IMR-90 (cell line): ENCODE data around the gene PJA2. TPM values are rescaled to one million over a fixed set of nuclear protein-coding genes. Genes with fewer than 3 reads are reported as not detected.

Source experiments
- ATAC-seq: fragments of 200-7000 bp; cut with Tn5 transposase; 2 replicates; pipeline ENCODE4 v1.9.1; 2020; ENCODE audit warnings: low read depth, mild to moderate bottlenecking, moderate library complexity
- BruUV-seq: library from RNA; stranded (reverse); fragments of 400-500 nt; replicated peaks from 2 replicates; lab custom pipeline; 2021; lab: Mats Ljungman, UMichigan
- CTCF ChIA-PET: fragments of 300-600 bp; formaldehyde crosslinking; extraction: SDS; loops from one replicate; lab custom pipeline; 2021; ENCODE audit warnings: antibody characterized with exemption; lab: Yijun Ruan, JAX
- POLR2A ChIA-PET: fragments of 300-600 bp; sonication (Branson Sonifier 250); formaldehyde crosslinking; loops from one replicate; lab custom pipeline; 2022; ENCODE audit warnings: antibody characterized with exemption; ENCODE audit not compliant: unreplicated experiment; lab: Charles Lee
- DNase-seq: peaks from one replicate; pipeline ENCODE4 v3.0.0; 2013
- H2AFZ ChIP-seq: replicated peaks from 2 replicates; pipeline ENCODE3; 2013; ENCODE audit warnings: low read length, mild to moderate bottlenecking; ENCODE audit not compliant: poor library complexity
- H2AK5ac ChIP-seq: 2 replicates; pipeline ENCODE4 v1.6.1; 2013; ENCODE audit warnings: low read depth, low read length, inconsistent platforms
- H2AK9ac ChIP-seq: replicated peaks from 2 replicates; pipeline ENCODE3; 2013; ENCODE audit warnings: mild to moderate bottlenecking, low read depth, low read length, moderate library complexity; ENCODE audit not compliant: poor library complexity
- H2BK120ac ChIP-seq: 2 replicates; pipeline ENCODE4 v1.6.1; 2013; ENCODE audit warnings: low read depth, low read length, inconsistent platforms
- H2BK15ac ChIP-seq: 3 replicates; pipeline ENCODE4 v1.6.1; 2013; ENCODE audit warnings: low read depth, low read length, inconsistent platforms
- H2BK20ac ChIP-seq: 2 replicates; pipeline ENCODE4 v1.6.1; 2013; ENCODE audit warnings: low read depth, mild to moderate bottlenecking, inconsistent platforms, low read length, moderate library complexity
- H2BK5ac ChIP-seq: 2 replicates; pipeline ENCODE4 v1.6.1; 2013; ENCODE audit warnings: mild to moderate bottlenecking, low read depth, low read length, inconsistent platforms; ENCODE audit not compliant: poor library complexity, severe bottlenecking
- H3K14ac ChIP-seq: replicated peaks from 2 replicates; pipeline ENCODE4 v1.6.1; 2013; ENCODE audit warnings: low read depth, low read length, inconsistent platforms
- H3K18ac ChIP-seq: 2 replicates; pipeline ENCODE4 v1.6.1; 2013; ENCODE audit warnings: low read depth, low read length, control low read depth
- H3K23ac ChIP-seq: 2 replicates; pipeline ENCODE4 v1.6.1; 2013; ENCODE audit warnings: low read depth, low read length, inconsistent platforms
- H3K27ac ChIP-seq: 2 replicates; pipeline ENCODE4 v1.5.1; 2013; ENCODE audit warnings: mild to moderate bottlenecking, control low read depth, low read length; ENCODE audit not compliant: insufficient read depth
- H3K27me3 ChIP-seq: 2 replicates; pipeline ENCODE4 v1.6.1; 2013; ENCODE audit warnings: low read length; ENCODE audit not compliant: control insufficient read depth, insufficient read depth
- H3K36me3 ChIP-seq: 2 replicates; pipeline ENCODE4 v1.6.1; 2013; ENCODE audit warnings: low read length, mixed read lengths; ENCODE audit not compliant: control insufficient read depth, insufficient read depth
- H3K4ac ChIP-seq: 2 replicates; pipeline ENCODE4 v1.6.1; 2013; ENCODE audit warnings: low read depth, low read length, inconsistent platforms
- H3K4me1 ChIP-seq: 2 replicates; pipeline ENCODE4 v1.6.1; 2013; ENCODE audit warnings: low read length, mixed read lengths; ENCODE audit not compliant: control insufficient read depth, insufficient read depth
- H3K4me2 ChIP-seq: 2 replicates; pipeline ENCODE4 v1.6.1; 2013; ENCODE audit warnings: low read depth, mild to moderate bottlenecking, control low read depth, low read length, moderate library complexity
- H3K4me3 ChIP-seq: 2 replicates; pipeline ENCODE4 v1.5.1; 2013; ENCODE audit warnings: low read depth, mild to moderate bottlenecking, control low read depth, low read length, moderate library complexity; ENCODE audit not compliant: insufficient read depth
- H3K56ac ChIP-seq: 2 replicates; pipeline ENCODE4 v1.6.1; 2013; ENCODE audit warnings: low read length, inconsistent platforms; ENCODE audit not compliant: insufficient read depth; ENCODE audit errors: extremely low read depth
- H3K79me1 ChIP-seq, 2 experiments: 2 replicates each; pipeline ENCODE4 v1.6.1; 2013; ENCODE audit warnings: low read length in 2 of 2, inconsistent platforms in 1 of 2, low read depth in 1 of 2
- H3K9ac ChIP-seq: 2 replicates; pipeline ENCODE4 v1.6.1; 2013; ENCODE audit warnings: low read depth, low read length, control low read depth
- H3K9me1 ChIP-seq: 2 replicates; pipeline ENCODE4 v1.6.1; 2013; ENCODE audit warnings: low read length, inconsistent platforms; ENCODE audit not compliant: insufficient read depth
- H3K9me3 ChIP-seq: 2 replicates; pipeline ENCODE4 v1.6.1; 2013; ENCODE audit warnings: low read length; ENCODE audit not compliant: control insufficient read depth, insufficient read depth
- H4K20me1 ChIP-seq: 2 replicates; pipeline ENCODE4 v1.6.1; 2013; ENCODE audit warnings: low read length, inconsistent platforms; ENCODE audit not compliant: insufficient read depth
- H4K5ac ChIP-seq: 2 replicates; pipeline ENCODE4 v1.6.1; 2013; ENCODE audit warnings: mild to moderate bottlenecking, low read depth, low read length, control low read depth
- H4K8ac ChIP-seq, 2 experiments: 2 replicates each; pipeline ENCODE4 v1.6.1; 2013; ENCODE audit warnings: low read depth in 2 of 2, low read length in 2 of 2, control low read depth in 1 of 2, inconsistent platforms in 1 of 2
- H4K91ac ChIP-seq: 2 replicates; pipeline ENCODE4 v1.6.1; 2013; ENCODE audit warnings: low read depth, low read length, inconsistent platforms; ENCODE audit not compliant: insufficient read depth
- CEBPB ChIP-seq: IDR thresholded peaks from 2 replicates; pipeline ENCODE4 v1.6.1; 2012; ENCODE audit warnings: low read depth, low read length, improper control_type of control experiment
- USF2 ChIP-seq: fragments of 150-350 bp; IDR thresholded peaks from 2 replicates; pipeline ENCODE4 v1.6.1; 2017; ENCODE audit warnings: mild to moderate bottlenecking, antibody characterized with exemption, low read length, low read depth
- WGBS, 2 experiments: methylation state at CpG; one replicate each; pipeline versions ENCODE4 v1.1.5 to v1.1.7; 2013; ENCODE audit warnings: missing lambda C conversion rate in 2 of 2; ENCODE audit not compliant: insufficient read length in 1 of 2; ENCODE audit errors: extremely low coverage in 2 of 2; 5-methylcytosine and 5-hydroxymethylcytosine counted together
- dilution Hi-C: fragments of 300-500 bp; cut with HindIII; formaldehyde crosslinking; loops from one replicate; pipeline ENCODE4 v1.14.3; 2018; ENCODE audit warnings: low sequenced_read_pairs; ENCODE audit not compliant: unreplicated experiment
- in situ Hi-C: fragments of 300-500 bp; cut with MboI; formaldehyde crosslinking; loops from 3 replicates; pipeline ENCODE4 v1.14.3; 2019; ENCODE audit warnings: low sequenced_read_pairs, inconsistent platforms, mixed read lengths
- intact Hi-C: fragments of 100-400 bp; cut with micrococcal nuclease; formaldehyde crosslinking; loops from 2 replicates; pipeline ENCODE4 v1.10.0; 2022
- polyA plus RNA-seq, 3 experiments: library from polyadenylated mRNA; depleted of rRNA; stranded (reverse); fragments of >200 nt; gene quantifications; 2 replicates each; pipeline ENCODE4 v1.2.3, GENCODE V29; 2012; ENCODE audit warnings: low replicate concordance in 1 of 3
- total RNA-seq: library from RNA; depleted of rRNA; stranded (reverse); fragments of >200 nt; gene quantifications from 2 replicates; pipeline ENCODE4 v1.2.3, GENCODE V29; 2012

The PJA2 gene
- total and polyA plus RNA-seq, 2 of the 4 experiments (the other 2 are of a cell fraction): 42.3 to 70.6 TPM

GRCh38 chr5:109351988-109352864 lies 57.5 kb downstream of the PJA2 start:
- POLR2A ChIA-PET: no interaction called here
- intact Hi-C loops (no loop called here), in situ Hi-C loops (no loop called here), dilution Hi-C loops (no loop called here)
- Histone ChIP-seq H4K91ac (no peak overlapping the region), H3K56ac (no peak overlapping the region), H2AK5ac (no peak overlapping the region), H2BK20ac (no peak overlapping the region), H3K9me1 (peaks cover 5% of the 10 kb centered on the region; the same call in 1 of the 2 replicates), H3K23ac (no peak overlapping the region), H3K4me2 (no peak overlapping the region), H3K36me3 (peaks cover 20% of the 10 kb centered on the region), H3K9ac (no peak overlapping the region), H3K14ac (no peak overlapping the region), H2BK5ac (no peak overlapping the region), H3K4me1 (no peaks in the 10 kb centered on the region), H3K27me3 (no peaks in the 10 kb centered on the region), H3K27ac (no peak overlapping the region), H4K5ac (no peak overlapping the region), H3K18ac (no peak overlapping the region), H3K79me1 (peaks cover 15 to 29% of the 10 kb centered on the region in 2 experiments; a peak in 3 of 4 replicates), H3K9me3 (no peaks in the 10 kb centered on the region), H2BK120ac (no peak overlapping the region), H3K4ac (no peak overlapping the region), H2BK15ac (no peak overlapping the region), H2AFZ (no peak overlapping the region), H4K20me1 (peaks cover 11% of the 10 kb centered on the region), H2AK9ac (no peak overlapping the region), H3K4me3 (no peak overlapping the region), H4K8ac (no peak overlapping the region)
- no peak for TF ChIP-seq USF2
- peak; percentile 28; the same call in 1 of the 2 replicates for TF ChIP-seq CEBPB
- no TSS peak for BruUV-seq
- WGBS, 2 experiments: no CpG with 5 or more reads among the region's 2 CpGs
- no peak for DNase-seq
- CTCF ChIA-PET: no interaction called here
- ATAC-seq: no peak
